NAMALWA (cell line): Measurements from ENCODE around the gene STX8.

Experiments
- DNase-seq: peaks from one replicate; pipeline ENCODE4 v3.0.0-alpha.2; 2015; ENCODE audit warnings: low spot score

STX8 gene

GRCh38 chr17:9208381-9209105, 367.1 kb downstream of the STX8 start:
- DNase-seq = no peak

GRCh38 chr17:9206741-9207332, 368.8 kb downstream of the STX8 start:
- no peak for DNase-seq

GRCh38 chr17:9206410-9206703, 369.3 kb downstream of the STX8 start:
- no peak for DNase-seq

GRCh38 chr17:9205520-9206409, 369.9 kb downstream of the STX8 start:
- DNase-seq = no peak

GRCh38 chr17:9204637-9205329, 370.8 kb downstream of the STX8 start:
- DNase-seq = no peak

GRCh38 chr17:9203771-9204425, 371.7 kb downstream of the STX8 start:
- DNase-seq = no peak

- no peak for DNase-seq
These were observed 373.1 kb downstream of the STX8 start for GRCh38 chr17:9202532-9202931.

- DNase-seq = no peak
These were observed 374.8 kb downstream of the STX8 start for GRCh38 chr17:9200699-9201359.
